ENCODE measurements around the gene CFI.

- TF ChIP-seq, protein P1, sequence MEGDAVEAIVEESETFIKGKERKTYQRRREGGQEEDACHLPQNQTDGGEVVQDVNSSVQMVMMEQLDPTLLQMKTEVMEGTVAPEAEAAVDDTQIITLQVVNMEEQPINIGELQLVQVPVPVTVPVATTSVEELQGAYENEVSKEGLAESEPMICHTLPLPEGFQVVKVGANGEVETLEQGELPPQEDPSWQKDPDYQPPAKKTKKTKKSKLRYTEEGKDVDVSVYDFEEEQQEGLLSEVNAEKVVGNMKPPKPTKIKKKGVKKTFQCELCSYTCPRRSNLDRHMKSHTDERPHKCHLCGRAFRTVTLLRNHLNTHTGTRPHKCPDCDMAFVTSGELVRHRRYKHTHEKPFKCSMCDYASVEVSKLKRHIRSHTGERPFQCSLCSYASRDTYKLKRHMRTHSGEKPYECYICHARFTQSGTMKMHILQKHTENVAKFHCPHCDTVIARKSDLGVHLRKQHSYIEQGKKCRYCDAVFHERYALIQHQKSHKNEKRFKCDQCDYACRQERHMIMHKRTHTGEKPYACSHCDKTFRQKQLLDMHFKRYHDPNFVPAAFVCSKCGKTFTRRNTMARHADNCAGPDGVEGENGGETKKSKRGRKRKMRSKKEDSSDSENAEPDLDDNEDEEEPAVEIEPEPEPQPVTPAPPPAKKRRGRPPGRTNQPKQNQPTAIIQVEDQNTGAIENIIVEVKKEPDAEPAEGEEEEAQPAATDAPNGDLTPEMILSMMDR (IDR thresholded peaks at IDR 0.05): no peak
- TF ChIP-seq POLR2A (IDR thresholded peaks at IDR 0.05): no peak
These were observed 2.9 kb downstream of the CFI start for GRCh38 chr4:109798866-109799265.

Data from lower leg skin (tissue), 3 donors.